GM12892 (cell line): ENCODE results near the gene KIF16B.

Experiments used
- POLR2A ChIP-seq: IDR thresholded peaks from 2 replicates; pipeline ENCODE4 v1.6.1; 2011; ENCODE audit warnings: low read depth, low read length, control low read depth
- POLR2AphosphoS5 ChIP-seq: IDR thresholded peaks from 2 replicates; pipeline ENCODE4 v1.6.1; 2011; ENCODE audit warnings: low read depth, low read length, control low read depth
- TAF1 ChIP-seq: IDR thresholded peaks from 2 replicates; pipeline ENCODE4 v1.6.1; 2011; ENCODE audit warnings: low read depth, mild to moderate bottlenecking, control low read depth, low read length, borderline replicate concordance

- TF ChIP-seq TAF1 (no peak), POLR2A (no peak), POLR2AphosphoS5 (no peak)
Observed at GRCh38 chr20:16574656-16575355, 1.6 kb upstream of the KIF16B start.
